Activated CD4-positive, CD25-positive, alpha-beta regulatory T cell treated with anti-CD3 and anti-CD28 coated beads, Interleukin-2, amount 50 U/mL, for 16 hours (primary cell): ENCODE results near the gene NTRK3.

Experiments
- DNase-seq: peaks from one replicate; pipeline ENCODE4 v3.0.0-alpha.2; 2020; ENCODE audit warnings: low read depth, low spot score

NTRK3 gene

GRCh38 chr15:87829332-87830050 lies 427.0 kb downstream of the NTRK3 start:
- DNase-seq: no peak

GRCh38 chr15:87828608-87829007 lies 427.9 kb downstream of the NTRK3 start:
- no peak for DNase-seq

GRCh38 chr15:87827131-87827530 lies 429.4 kb downstream of the NTRK3 start:
- DNase-seq: no peak

- no peak for DNase-seq
These were observed 430.3 kb downstream of the NTRK3 start for GRCh38 chr15:87826119-87826747.

- DNase-seq: no peak
These were observed 437.8 kb downstream of the NTRK3 start for GRCh38 chr15:87818756-87819155.

GRCh38 chr15:87817553-87817952 lies 439.0 kb downstream of the NTRK3 start:
- DNase-seq: no peak

GRCh38 chr15:87816811-87817210 lies 439.7 kb downstream of the NTRK3 start:
- DNase-seq: no peak

- no peak for DNase-seq
These were observed 440.5 kb downstream of the NTRK3 start for GRCh38 chr15:87816016-87816415.
